Measurements from ENCODE around the gene MGAT3. TPM values are rescaled to one million over a fixed set of nuclear protein-coding genes. Genes with fewer than 3 reads are reported as not detected.

Gene MGAT3
- total and polyA plus RNA-seq, 2 of the 13 experiments (the other 11 are each of a cell fraction or from before 2014, with no cell fraction given) = 0.11 to 0.15 TPM

- TF ChIP-seq AHDC1 (CRISPR knock-in tag; IDR thresholded peaks at IDR 0.05; ENCODE audit: borderline replicate concordance) = no peak
- TF ChIP-seq ZNF782 (CRISPR knock-in tag; IDR thresholded peaks at IDR 0.05; ENCODE audit: borderline replicate concordance) = no peak
- TF ChIP-seq ZNF407 (CRISPR knock-in tag; IDR thresholded peaks at IDR 0.05; ENCODE audit: not compliant biosample characterization) = no peak
- TF ChIP-seq ZNF891 (CRISPR knock-in tag; IDR thresholded peaks at IDR 0.05) = 0 out of 2 replicates have a peak, but pooled peaks have one; percentile 36
- peak; percentile 57 for TF ChIP-seq POLR2G (IDR thresholded peaks at IDR 0.05; ENCODE audit: low read depth, low read length)
- TF ChIP-seq RFXAP (CRISPR knock-in tag; IDR thresholded peaks at IDR 0.05; ENCODE audit: borderline replicate concordance) = no peak
- TF ChIP-seq ZNF431 (CRISPR knock-in tag; IDR thresholded peaks at IDR 0.05; ENCODE audit: borderline replicate concordance, low read depth) = no peak
- no peak for TF ChIP-seq HOXA3 (CRISPR knock-in tag; IDR thresholded peaks at IDR 0.05)
- peak; percentile 34; the same call in 1 of the 2 replicates for TF ChIP-seq HIC2 (CRISPR knock-in tag; IDR thresholded peaks at IDR 0.05; ENCODE audit: low read depth)
These were observed 67.4 kb downstream of the MGAT3 start (continued) for GRCh38 chr22:39524089-39524752.
